ENCODE measurements around the gene COX11.

COX11 gene

GRCh38 chr17:54967621-54968261 is 713 bp downstream of the COX11 start:
- no peak for DNase-seq (ENCODE audit: low read depth in 3 of 3)

GRCh38 chr17:54956791-54957190 is 11.7 kb downstream of the COX11 start:
- no peak for DNase-seq (ENCODE audit: low read depth in 3 of 3)

- no peak for DNase-seq (ENCODE audit: low read depth in 3 of 3)
Observed at GRCh38 chr17:54951286-54951685, 17.2 kb downstream of the COX11 start.

- no peak for DNase-seq (ENCODE audit: low read depth in 3 of 3)
Observed at GRCh38 chr17:54950116-54950515, 18.3 kb downstream of the COX11 start.

- no peak for DNase-seq (ENCODE audit: low read depth in 3 of 3)
Observed at GRCh38 chr17:54948380-54948779, 20.1 kb downstream of the COX11 start.

GRCh38 chr17:54947396-54947795 is 21.1 kb downstream of the COX11 start:
- DNase-seq (ENCODE audit: low read depth in 3 of 3) = no peak

- no peak for DNase-seq (ENCODE audit: low read depth in 3 of 3)
Observed at GRCh38 chr17:54945671-54946070, 22.8 kb downstream of the COX11 start.

GRCh38 chr17:54945231-54945630 is 23.2 kb downstream of the COX11 start:
- DNase-seq (ENCODE audit: low read depth in 3 of 3) = no peak

GRCh38 chr17:54944796-54945195 is 23.7 kb downstream of the COX11 start:
- no peak for DNase-seq (ENCODE audit: low read depth in 3 of 3)

- DNase-seq (ENCODE audit: low read depth in 3 of 3) = no peak
Observed at GRCh38 chr17:54941285-54941684, 27.2 kb downstream of the COX11 start.

- no peak for DNase-seq (ENCODE audit: low read depth in 3 of 3)
Observed at GRCh38 chr17:54937426-54937825, 31.0 kb downstream of the COX11 start.

GRCh38 chr17:54937018-54937417 is 31.4 kb downstream of the COX11 start:
- DNase-seq (ENCODE audit: low read depth in 3 of 3) = no peak

- no peak for DNase-seq (ENCODE audit: low read depth in 3 of 3)
Observed at GRCh38 chr17:54935471-54935870, 33.0 kb downstream of the COX11 start.

GRCh38 chr17:54933921-54934320 is 34.5 kb downstream of the COX11 start:
- no peak for DNase-seq (ENCODE audit: low read depth in 3 of 3)

- no peak for DNase-seq (ENCODE audit: low read depth in 3 of 3)
Observed at GRCh38 chr17:54932711-54933110, 35.7 kb downstream of the COX11 start.

GRCh38 chr17:54927525-54927924 is 40.9 kb downstream of the COX11 start:
- DNase-seq (ENCODE audit: low read depth in 3 of 3) = no peak

- no peak for DNase-seq (ENCODE audit: low read depth in 3 of 3)
Observed at GRCh38 chr17:54924405-54924804, 44.0 kb downstream of the COX11 start.

GRCh38 chr17:54920819-54921218 is 47.6 kb downstream of the COX11 start:
- DNase-seq (ENCODE audit: low read depth in 3 of 3) = no peak

GRCh38 chr17:54919425-54919824 is 49.0 kb downstream of the COX11 start:
- no peak for DNase-seq (ENCODE audit: low read depth in 3 of 3)

- DNase-seq (ENCODE audit: low read depth in 3 of 3) = no peak
Observed at GRCh38 chr17:54916721-54917120, 51.7 kb downstream of the COX11 start.

Measured in stimulated activated CD4-positive, alpha-beta T cell treated with anti-CD3 and anti-CD28 coated beads, TNF-alpha, amount 100 ng/mL, for 48 hours (primary cell).